Measurements from ENCODE around the gene ITGAX.

- TF ChIP-seq CTCF (IDR thresholded peaks at IDR 0.05) (no peak), POLR2A (IDR thresholded peaks at IDR 0.05) (no peak)
Measured at GRCh38 chr16:31380201-31380600, 25.2 kb downstream of the ITGAX start.
